A673 (cell line): Measurements from ENCODE around the gene DCHS1.

Experiments
- CTCF ChIP-seq: fragments of 300-800, 200-600 bp; sonication (generic); conservative IDR thresholded peaks from 2 replicates; pipeline ENCODE4 v1.5.1; 2017; ENCODE audit warnings: low read depth, mild to moderate bottlenecking, antibody characterized with exemption, low read length, moderate library complexity, mixed read lengths
- EZH2 ChIP-seq: fragments of 200-600 bp; sonication (generic); IDR thresholded peaks from 2 replicates; pipeline ENCODE4 v1.6.1; 2017; ENCODE audit warnings: borderline replicate concordance, low read depth, mild to moderate bottlenecking, mixed read lengths, antibody characterized with exemption, low read length; ENCODE audit not compliant: poor library complexity, severe bottlenecking

DNA sequence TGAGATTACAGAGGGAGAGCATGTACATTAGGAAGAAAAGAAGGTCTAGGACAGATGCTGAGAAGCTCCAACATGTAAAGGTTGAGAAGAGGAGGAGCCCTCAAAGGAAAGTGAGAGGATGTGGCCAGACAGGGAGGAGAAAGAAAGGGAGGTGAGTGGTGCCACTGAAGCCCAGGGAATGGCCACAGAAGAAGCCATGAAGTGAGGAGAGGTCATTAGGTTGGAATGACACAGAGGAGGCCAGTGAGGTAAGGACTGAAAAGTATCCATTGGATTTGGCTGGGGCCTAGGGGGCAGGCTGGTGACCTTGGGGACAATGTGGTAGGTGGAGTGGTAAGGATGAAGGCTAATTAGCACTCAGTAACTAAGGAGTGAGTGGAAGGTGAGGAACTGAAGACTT is 3.0 kb upstream of the DCHS1 start:
- TF ChIP-seq CTCF = no peak
- TF ChIP-seq EZH2 = no peak
